Midbrain (tissue), 1 donor: ENCODE measurements around the gene VPS26C.

ENCODE experiments used
- DNase-seq: peaks from one replicate; lab custom pipeline; 2025; lab: John Stamatoyannopoulos, UW

Gene VPS26C

GRCh38 chr21:37264808-37265207 is 2.3 kb downstream of the VPS26C start:
- DNase-seq = no peak

GRCh38 chr21:37263827-37264600 is 3.1 kb downstream of the VPS26C start:
- DNase-seq = no peak

GRCh38 chr21:37259426-37259825 is 7.7 kb downstream of the VPS26C start:
- no peak for DNase-seq

- peak; percentile 71 for DNase-seq
Observed at GRCh38 chr21:37257967-37258877, 8.9 kb downstream of the VPS26C start.

GRCh38 chr21:37257511-37257966 is 9.6 kb downstream of the VPS26C start:
- DNase-seq = no peak

GRCh38 chr21:37253991-37254390 is 13.1 kb downstream of the VPS26C start:
- DNase-seq = no peak

GRCh38 chr21:37251294-37251634 is 15.9 kb downstream of the VPS26C start:
- no peak for DNase-seq

- no peak for DNase-seq
Observed at GRCh38 chr21:37249112-37249904, 17.8 kb downstream of the VPS26C start.

- DNase-seq = no peak
Observed at GRCh38 chr21:37248298-37248697, 18.8 kb downstream of the VPS26C start.

- DNase-seq = no peak
Observed at GRCh38 chr21:37245151-37245550, 22.0 kb downstream of the VPS26C start.

- DNase-seq = no peak
Observed at GRCh38 chr21:37244501-37245095, 22.5 kb downstream of the VPS26C start.

- DNase-seq = no peak
Observed at GRCh38 chr21:37243961-37244360, 23.2 kb downstream of the VPS26C start.

- DNase-seq = no peak
Observed at GRCh38 chr21:37241426-37241825, 25.7 kb downstream of the VPS26C start.

- no peak for DNase-seq
Observed at GRCh38 chr21:37240978-37241377, 26.2 kb downstream of the VPS26C start.

GRCh38 chr21:37237764-37238163 is 29.4 kb downstream of the VPS26C start:
- DNase-seq = no peak

GRCh38 chr21:37237346-37237745 is 29.8 kb downstream of the VPS26C start:
- no peak for DNase-seq

- DNase-seq = no peak
Observed at GRCh38 chr21:37233551-37234146, 33.5 kb downstream of the VPS26C start.

GRCh38 chr21:37232274-37233018 is 34.7 kb downstream of the VPS26C start:
- no peak for DNase-seq

- no peak for DNase-seq
Observed at GRCh38 chr21:37231671-37232070, 35.5 kb downstream of the VPS26C start.

- no peak for DNase-seq
Observed at GRCh38 chr21:37231249-37231645, 35.9 kb downstream of the VPS26C start.
